ENCODE results near the gene BROX.
"Not testable (repeated sequence)": the region's sequence is repeated elsewhere in the genome, so short reads cannot be mapped to it uniquely, and the experiment has no call there.

GRCh38 chr1:222668184-222668583 lies 44.2 kb upstream of the BROX start:
- TF ChIP-seq CTCF, POLR2A (IDR thresholded peaks at IDR 0.05): not testable (repeated sequence)
